DND-41 (cell line): Measurements from ENCODE around the gene DSCAML1.
A peak's percentile ranks its signal among the peaks of the same experiment; 100 is the strongest.

ENCODE experiments used
- ATAC-seq: fragments of 200-7000 bp; cut with Tn5 transposase; 3 replicates; pipeline ENCODE4 v1.9.1; 2021; ENCODE audit warnings: low read depth; ENCODE audit not compliant: insufficient read depth
- DNase-seq: peaks from one replicate; pipeline ENCODE4 v3.0.0-alpha.2; 2020
- H2AFZ ChIP-seq: 2 replicates; pipeline ENCODE4 v1.6.0; 2012; ENCODE audit warnings: low read depth, low read length
- H3K27ac ChIP-seq: 2 replicates; pipeline ENCODE4 v1.5.1; 2012; ENCODE audit warnings: low read length, inconsistent platforms
- H3K27me3 ChIP-seq: fragments of 200-600 bp; sonication (generic); 2 replicates; pipeline ENCODE4 v1.6.0; 2012; ENCODE audit warnings: low read length, mild to moderate bottlenecking, inconsistent platforms; ENCODE audit not compliant: insufficient read depth, poor library complexity
- H3K36me3 ChIP-seq: 2 replicates; pipeline ENCODE4 v1.5.1; 2012; ENCODE audit warnings: low read length, inconsistent platforms; ENCODE audit not compliant: insufficient read depth
- H3K4me1 ChIP-seq: 2 replicates; pipeline ENCODE4 v1.5.1; 2012; ENCODE audit warnings: mild to moderate bottlenecking, low read length; ENCODE audit not compliant: insufficient read depth
- H3K4me2 ChIP-seq: 2 replicates; pipeline ENCODE4 v1.6.0; 2012; ENCODE audit warnings: mild to moderate bottlenecking, moderate library complexity, low read length, inconsistent platforms; ENCODE audit not compliant: insufficient read depth
- H3K4me3 ChIP-seq, 2 experiments: fragments of 200-600 bp in 1 of 2; shearing (Covaris generic) in 1 of 2; 2 replicates each; pipeline ENCODE4 v1.5.1; 2012 to 2016; ENCODE audit warnings: inconsistent platforms in 2 of 2, low read length in 2 of 2, mild to moderate bottlenecking in 2 of 2, low read depth in 1 of 2, moderate library complexity in 1 of 2
- H3K79me2 ChIP-seq: 2 replicates; pipeline ENCODE4 v1.6.0; 2012; ENCODE audit warnings: low read length, inconsistent platforms; ENCODE audit not compliant: insufficient read depth
- H3K9ac ChIP-seq: 2 replicates; pipeline ENCODE4 v1.6.0; 2012; ENCODE audit warnings: low read depth, mild to moderate bottlenecking, inconsistent platforms, low read length, moderate library complexity
- H3K9me3 ChIP-seq: 2 replicates; pipeline ENCODE4 v1.5.1; 2012; ENCODE audit warnings: low read length, moderate library complexity, mild to moderate bottlenecking, inconsistent platforms; ENCODE audit not compliant: insufficient read depth, severe bottlenecking
- H4K20me1 ChIP-seq: 2 replicates; pipeline ENCODE4 v1.6.0; 2012; ENCODE audit warnings: low read length; ENCODE audit not compliant: insufficient read depth
- CTCF ChIP-seq: IDR thresholded peaks from 2 replicates; pipeline ENCODE4 v1.5.1; 2012; ENCODE audit warnings: borderline replicate concordance, low read length, moderate library complexity, mild to moderate bottlenecking; ENCODE audit not compliant: poor library complexity, severe bottlenecking; ENCODE audit errors: extremely low read depth
- EZH2 ChIP-seq: IDR thresholded peaks from 3 replicates; pipeline ENCODE4 v1.6.1; 2012; ENCODE audit warnings: borderline replicate concordance, low read depth, mild to moderate bottlenecking, moderate library complexity, low read length, inconsistent platforms; ENCODE audit not compliant: severe bottlenecking

The DSCAML1 gene

GRCh38 chr11:117820516-117820915 is 23.5 kb upstream of the DSCAML1 start:
- no peak for TF ChIP-seq CTCF
- no peak for TF ChIP-seq EZH2
- no peak overlapping the region for H3K9ac ChIP-seq
- no peaks in the 10 kb centered on the region for H3K27me3 ChIP-seq
- H3K9me3 ChIP-seq = no peaks in the 10 kb centered on the region
- no peak for ATAC-seq
- no peak overlapping the region for H3K4me2 ChIP-seq
- peaks cover 87% of the 10 kb centered on the region for H3K4me1 ChIP-seq
- H4K20me1 ChIP-seq = no peaks in the 10 kb centered on the region; the same call in 1 of the 2 replicates
- H2AFZ ChIP-seq = no peak overlapping the region
- DNase-seq = no peak
- H3K4me3 ChIP-seq = no peak overlapping the region
- H3K27ac ChIP-seq = peak overlapping the region; percentile 17; the same call in 1 of the 2 replicates
- H3K36me3 ChIP-seq = peaks cover 66% of the 10 kb centered on the region
- peaks cover 37% of the 10 kb centered on the region for H3K79me2 ChIP-seq

- DNase-seq (no peak), ATAC-seq (no peak)
- H3K9me3 ChIP-seq = no peaks in the 10 kb centered on the region
- H3K36me3 ChIP-seq = peaks cover 62% of the 10 kb centered on the region
- no peak overlapping the region for H3K9ac ChIP-seq
- H3K4me2 ChIP-seq = no peak overlapping the region
- no peaks in the 10 kb centered on the region; the same call in 1 of the 2 replicates for H4K20me1 ChIP-seq
- peak overlapping the region; percentile 27; the same call in 1 of the 2 replicates for H3K27ac ChIP-seq
- TF ChIP-seq EZH2 (no peak), CTCF (no peak)
- H2AFZ ChIP-seq = no peak overlapping the region
- peaks cover 33% of the 10 kb centered on the region for H3K79me2 ChIP-seq
- peaks cover 87% of the 10 kb centered on the region for H3K4me1 ChIP-seq
- no peak overlapping the region for H3K4me3 ChIP-seq
- no peaks in the 10 kb centered on the region for H3K27me3 ChIP-seq
Observed at GRCh38 chr11:117820071-117820470, 23.1 kb upstream of the DSCAML1 start.

GRCh38 chr11:117819096-117820040 is 22.4 kb upstream of the DSCAML1 start:
- H3K27ac ChIP-seq = peak overlapping the region; percentile 69
- ATAC-seq = no peak
- no peak overlapping the region for H2AFZ ChIP-seq

More at GRCh38 chr11:117819096-117820040, 22.4 kb upstream of the DSCAML1 start:
- no peaks in the 10 kb centered on the region for H3K27me3 ChIP-seq
- peaks cover 26% of the 10 kb centered on the region for H3K79me2 ChIP-seq
- peaks cover 87% of the 10 kb centered on the region for H3K4me1 ChIP-seq
- peaks cover 61% of the 10 kb centered on the region for H3K36me3 ChIP-seq
- 0 out of 2 replicates have a peak overlapping the region, but pooled peaks have one; percentile 7 for H3K9ac ChIP-seq
- peak; percentile 52 for DNase-seq
- TF ChIP-seq EZH2 (no peak), CTCF (peak; percentile 55)
- no peak overlapping the region for H3K4me3 ChIP-seq
- no peak overlapping the region for H3K4me2 ChIP-seq
- no peaks in the 10 kb centered on the region; the same call in 1 of the 2 replicates for H4K20me1 ChIP-seq
- H3K9me3 ChIP-seq = no peaks in the 10 kb centered on the region
